Smooth muscle cell of the brain vasculature (primary cell): ENCODE measurements around the gene PCDHB3.
"Not testable (repeated sequence)": the region's sequence is repeated elsewhere in the genome, so short reads cannot be mapped to it uniquely, and the experiment has no call there.

Experiments used
- DNase-seq: peaks from one replicate; pipeline ENCODE4 v3.0.0-alpha.2; 2012; ENCODE audit warnings: low read depth, low spot score

The PCDHB3 gene

DNA sequence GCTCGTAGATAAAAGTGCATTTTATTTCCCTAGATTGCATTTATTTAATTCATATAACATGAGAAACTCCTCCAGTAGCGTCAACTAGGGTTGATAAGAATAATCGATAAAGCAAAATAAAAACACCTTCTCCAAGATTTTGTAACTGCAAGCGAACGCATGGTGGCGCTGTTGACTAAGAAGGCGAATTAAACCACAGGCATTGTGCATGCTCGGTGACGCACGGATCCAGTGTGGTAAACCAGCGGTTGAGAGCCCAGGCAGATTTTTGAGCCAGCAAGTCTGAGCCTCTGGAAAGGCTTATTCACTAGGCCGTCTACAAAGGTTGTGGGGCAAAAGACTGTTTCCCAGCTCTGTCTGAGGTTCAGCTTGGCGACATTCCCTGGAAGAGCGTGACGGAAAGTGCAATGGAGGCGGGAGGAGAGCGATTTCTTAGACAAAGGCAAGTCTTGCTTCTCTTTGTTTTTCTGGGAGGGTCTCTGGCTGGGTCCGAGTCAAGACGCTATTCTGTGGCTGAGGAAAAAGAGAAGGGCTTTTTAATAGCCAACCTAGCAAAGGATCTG is at the start of gene PCDHB3:
TSS of gene PCDHB3 (plus strand) at position 231 of the 563 bp plus-strand sequence. CDS start at position 408, 177 bp downstream.
- DNase-seq: no peak

GRCh38 chr5:141050622-141051520 is 49.4 kb upstream of the PCDHB3 start, which contains the start of gene PCDHB1:
Gene PCDHB1, plus strand, starts transcription at chr5:141051374. Its CDS starts 97 bp downstream, at chr5:141051471.
- DNase-seq: no peak

DNA sequence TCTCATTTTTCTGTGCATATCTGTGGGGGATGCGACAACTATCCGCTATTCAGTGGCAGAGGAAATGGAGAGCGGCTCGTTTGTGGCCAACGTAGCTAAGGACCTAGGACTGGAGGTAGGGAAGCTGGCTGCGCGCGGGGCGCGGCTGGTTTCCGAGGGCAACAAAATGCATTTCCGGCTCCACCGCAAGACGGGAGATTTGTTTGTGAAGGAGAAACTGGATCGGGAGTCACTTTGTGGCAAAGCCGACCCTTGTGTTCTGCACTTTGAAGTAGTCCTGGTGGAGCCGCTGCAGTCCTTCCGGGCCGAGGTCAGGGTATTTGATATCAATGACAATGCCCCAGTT is 48.8 kb upstream of the PCDHB3 start:
- DNase-seq: no peak

DNA sequence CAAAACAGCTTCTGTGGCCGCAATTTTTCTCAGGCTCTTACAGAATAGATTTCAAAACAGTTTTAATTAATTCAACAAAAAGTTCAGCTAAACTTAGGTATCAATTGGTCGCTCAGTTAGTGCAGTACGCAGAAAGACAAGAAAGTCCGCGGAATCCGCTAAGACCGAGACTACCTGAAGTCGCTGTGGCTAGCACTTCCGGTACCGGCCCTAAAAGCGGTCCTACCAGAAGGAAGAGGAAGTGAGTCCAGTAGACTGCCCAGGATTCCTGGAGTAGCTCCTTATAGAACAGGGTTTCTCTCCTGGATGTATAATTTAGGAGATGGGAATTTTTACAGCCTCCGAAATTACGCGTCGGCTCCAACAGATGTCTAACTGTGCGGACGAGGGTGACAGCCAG is 22.4 kb upstream of the PCDHB3 start:
- DNase-seq: no peak

DNA sequence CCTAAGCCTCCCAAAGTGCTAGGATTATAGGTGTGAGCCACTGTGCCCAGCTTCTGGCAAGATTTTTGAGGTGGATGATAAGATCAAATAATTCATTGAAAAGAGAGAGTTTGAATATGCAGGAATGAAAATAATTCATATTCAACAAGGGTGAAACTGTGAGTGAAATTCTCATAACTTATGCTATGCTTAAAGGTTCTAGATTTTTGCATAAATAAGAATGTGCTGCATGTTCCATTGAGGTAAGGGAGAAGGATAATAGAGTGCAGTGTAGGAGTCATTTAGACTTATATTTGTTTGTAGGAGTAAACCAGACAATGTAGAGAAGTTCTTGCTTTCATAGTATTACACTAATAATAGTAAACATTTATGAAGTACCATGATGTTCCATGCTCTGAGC is 18.0 kb upstream of the PCDHB3 start:
- no peak for DNase-seq

DNA sequence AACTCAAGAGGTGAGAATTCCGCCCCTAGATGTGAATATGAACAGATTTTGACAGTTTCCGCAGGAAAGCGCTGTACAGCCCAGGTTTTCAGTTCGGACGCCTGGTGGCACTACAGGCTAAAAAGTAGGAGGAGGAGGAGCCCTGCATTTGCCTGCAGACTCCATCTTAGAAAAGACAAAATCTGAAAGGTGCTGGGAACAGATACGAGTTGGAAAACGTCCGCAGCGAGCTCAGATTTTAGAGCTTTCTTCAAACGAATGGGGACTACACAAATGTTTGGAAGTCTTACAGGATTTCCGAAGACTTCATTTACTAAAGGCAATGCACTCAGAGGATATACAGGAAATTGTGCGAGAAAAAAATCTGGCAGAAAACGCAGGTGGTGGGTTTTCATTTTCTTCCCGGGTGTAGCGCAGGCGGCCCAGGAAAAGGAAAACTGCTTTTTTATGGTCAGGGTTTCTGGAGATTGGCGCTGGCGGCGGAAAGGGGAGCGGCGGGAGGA is 15.7 kb upstream of the PCDHB3 start:
- DNase-seq: no peak

DNA sequence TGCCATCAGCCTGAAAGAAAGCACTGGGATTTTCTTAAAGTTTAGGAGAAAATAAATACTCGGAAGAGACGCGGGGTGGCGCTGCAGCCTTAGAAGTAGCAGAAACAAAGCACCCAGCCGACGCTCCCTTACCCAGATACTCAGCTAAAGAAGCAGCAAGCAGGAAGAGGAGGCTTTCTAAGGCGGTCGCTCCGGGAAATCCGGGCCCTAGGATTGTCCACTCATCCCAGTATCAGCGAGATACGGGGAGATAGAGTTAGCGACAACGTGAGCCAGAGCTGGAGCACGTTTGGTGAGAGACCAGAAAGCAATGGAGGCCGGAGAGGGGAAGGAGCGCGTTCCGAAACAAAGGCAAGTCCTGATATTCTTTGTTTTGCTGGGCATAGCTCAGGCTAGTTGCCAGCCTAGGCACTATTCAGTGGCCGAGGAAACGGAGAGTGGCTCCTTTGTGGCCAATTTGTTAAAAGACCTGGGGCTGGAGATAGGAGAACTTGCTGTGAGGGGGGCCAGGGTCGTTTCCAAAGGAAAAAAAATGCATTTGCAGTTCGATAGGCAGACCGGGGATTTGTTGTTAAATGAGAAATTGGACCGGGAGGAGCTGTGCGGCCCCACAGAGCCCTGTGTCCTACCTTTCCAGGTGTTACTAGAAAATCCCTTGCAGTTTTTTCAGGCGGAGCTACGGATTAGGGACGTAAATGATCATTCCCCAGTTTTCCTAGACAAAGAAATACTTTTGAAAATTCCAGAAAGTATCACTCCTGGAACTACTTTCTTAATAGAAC is 5.6 kb upstream of the PCDHB3 start, which contains the start of gene PCDHB2:
TSS of gene PCDHB2 (plus strand) at position 135 of the 782 bp plus-strand sequence. CDS start at position 311, 176 bp downstream.
- DNase-seq: no peak

GRCh38 chr5:141095263-141095641 is 5.0 kb upstream of the PCDHB3 start:
- DNase-seq: no peak

DNA sequence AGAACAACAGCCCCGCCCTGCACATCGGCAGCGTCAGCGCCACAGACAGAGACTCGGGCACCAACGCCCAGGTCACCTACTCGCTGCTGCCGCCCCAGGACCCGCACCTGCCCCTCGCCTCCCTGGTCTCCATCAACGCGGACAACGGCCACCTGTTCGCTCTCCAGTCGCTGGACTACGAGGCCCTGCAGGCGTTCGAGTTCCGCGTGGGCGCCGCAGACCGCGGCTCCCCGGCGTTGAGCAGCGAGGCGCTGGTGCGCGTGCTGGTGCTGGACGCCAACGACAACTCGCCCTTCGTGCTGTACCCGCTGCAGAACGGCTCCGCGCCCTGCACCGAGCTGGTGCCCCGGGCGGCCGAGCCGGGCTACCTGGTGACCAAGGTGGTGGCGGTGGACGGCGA is 4.1 kb upstream of the PCDHB3 start:
- not testable (repeated sequence) for DNase-seq

GRCh38 chr5:141096586-141096985 is 3.7 kb upstream of the PCDHB3 start:
- DNase-seq: not testable (repeated sequence)

- DNase-seq: no peak
Observed at GRCh38 chr5:141101059-141101458, 786 bp downstream of the PCDHB3 start.

GRCh38 chr5:141102070-141102469 is 1.8 kb downstream of the PCDHB3 start:
- DNase-seq: not testable (repeated sequence)

DNA sequence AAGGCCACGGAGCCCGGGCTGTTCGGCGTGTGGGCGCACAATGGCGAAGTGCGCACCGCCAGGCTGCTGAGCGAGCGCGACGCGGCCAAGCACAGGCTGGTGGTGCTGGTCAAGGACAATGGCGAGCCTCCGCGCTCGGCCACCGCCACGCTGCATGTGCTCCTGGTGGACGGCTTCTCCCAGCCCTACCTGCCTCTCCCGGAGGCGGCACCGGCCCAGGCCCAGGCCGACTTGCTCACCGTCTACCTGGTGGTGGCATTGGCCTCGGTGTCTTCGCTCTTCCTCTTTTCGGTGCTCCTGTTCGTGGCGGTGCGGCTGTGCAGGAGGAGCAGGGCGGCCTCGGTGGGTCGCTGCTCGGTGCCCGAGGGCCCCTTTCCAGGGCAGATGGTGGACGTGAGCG is 2.2 kb downstream of the PCDHB3 start:
- not testable (repeated sequence) for DNase-seq

GRCh38 chr5:141105350-141105749 is 5.1 kb downstream of the PCDHB3 start:
- DNase-seq: no peak

GRCh38 chr5:141119250-141119649 is 19.0 kb downstream of the PCDHB3 start:
- DNase-seq: no peak

GRCh38 chr5:141121563-141121962 is 21.3 kb downstream of the PCDHB3 start, which contains the start of gene PCDHB4:
Gene PCDHB4, plus strand, starts transcription at chr5:141121818. Its CDS starts 181 bp downstream, at chr5:141121999.
- DNase-seq: no peak

- no peak for DNase-seq
Observed at GRCh38 chr5:141121985-141122384, 21.7 kb downstream of the PCDHB3 start.

DNA sequence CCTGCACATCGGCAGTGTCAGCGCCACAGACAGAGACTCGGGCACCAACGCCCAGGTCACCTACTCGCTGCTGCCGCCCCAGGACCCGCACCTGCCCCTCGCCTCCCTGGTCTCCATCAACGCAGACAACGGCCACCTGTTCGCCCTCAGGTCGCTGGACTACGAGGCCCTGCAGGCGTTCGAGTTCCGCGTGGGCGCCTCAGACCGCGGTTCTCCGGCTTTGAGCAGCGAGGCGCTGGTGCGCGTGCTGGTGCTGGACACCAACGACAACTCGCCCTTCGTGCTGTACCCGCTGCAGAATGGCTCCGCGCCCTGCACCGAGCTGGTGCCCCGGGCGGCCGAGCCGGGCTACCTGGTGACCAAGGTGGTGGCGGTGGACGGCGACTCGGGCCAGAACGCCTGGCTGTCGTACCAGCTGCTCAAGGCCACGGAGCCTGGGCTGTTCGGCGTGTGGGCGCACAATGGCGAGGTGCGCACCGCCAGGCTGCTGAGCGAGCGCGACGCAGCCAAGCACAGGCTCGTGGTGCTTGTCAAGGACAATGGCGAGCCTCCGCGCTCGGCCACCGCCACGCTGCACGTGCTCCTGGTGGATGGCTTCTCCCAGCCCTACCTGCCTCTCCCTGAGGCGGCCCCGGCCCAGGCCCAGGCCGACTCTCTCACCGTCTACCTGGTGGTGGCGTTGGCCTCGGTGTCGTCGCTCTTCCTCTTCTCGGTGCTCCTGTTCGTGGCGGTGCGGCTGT is 23.3 kb downstream of the PCDHB3 start:
- not testable (repeated sequence) for DNase-seq

DNA sequence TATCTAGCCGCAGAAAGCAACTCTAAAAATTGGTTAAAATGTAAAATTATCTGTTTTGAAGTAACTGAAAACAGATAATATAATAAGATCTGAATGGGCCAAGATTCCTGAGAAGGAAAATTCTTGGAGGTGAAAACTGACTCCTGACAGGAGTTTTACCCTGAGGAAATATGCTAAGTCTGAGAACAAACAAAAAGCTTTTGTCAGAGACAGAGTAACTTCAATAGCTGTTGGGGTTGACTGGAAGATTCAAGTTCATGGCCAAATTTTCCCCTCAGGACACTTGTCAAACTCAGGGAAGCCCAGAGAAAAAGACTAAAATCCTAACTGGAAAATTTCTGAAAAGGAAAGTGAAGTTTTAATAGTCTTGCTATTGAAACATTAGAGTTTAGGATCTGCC is 27.0 kb downstream of the PCDHB3 start:
- DNase-seq: no peak

- no peak for DNase-seq
Observed at GRCh38 chr5:141135030-141135717, 34.9 kb downstream of the PCDHB3 start, which contains the start of gene PCDHB5. Gene PCDHB5, plus strand, starts transcription at chr5:141135206. Its CDS starts 229 bp downstream, at chr5:141135435.
